Brain microvascular endothelial cell (primary cell): ENCODE measurements around the gene CPNE4.
A peak's percentile ranks its signal among the peaks of the same experiment; 100 is the strongest.

ENCODE experiments used
- DNase-seq: peaks from one replicate; pipeline ENCODE4 v3.0.0-alpha.2; 2020
- H3K27ac ChIP-seq: fragments of 250-450 bp; sonication (Bioruptor Pico); 2 replicates; pipeline ENCODE4 v1.5.1; 2020; ENCODE audit warnings: mild to moderate bottlenecking, moderate library complexity
- H3K27me3 ChIP-seq: fragments of 250-450 bp; sonication (Bioruptor Pico); replicated peaks from 2 replicates; pipeline ENCODE4 v1.5.1; 2020; ENCODE audit warnings: mild to moderate bottlenecking
- H3K36me3 ChIP-seq: fragments of 250-450 bp; sonication (Bioruptor Pico); replicated peaks from 2 replicates; pipeline ENCODE4 v1.5.1; 2020; ENCODE audit warnings: mild to moderate bottlenecking
- H3K4me3 ChIP-seq: 2 replicates; pipeline ENCODE4 v1.5.1; 2011; ENCODE audit warnings: low read depth, mild to moderate bottlenecking, control low read depth, low read length, moderate library complexity
- in situ Hi-C: cut with HindIII; loops from 2 replicates; pipeline ENCODE4 v1.10.0; 2017; ENCODE audit warnings: low sequenced_read_pairs, low pct_ligation_motif_present
- TF ChIP-seq, protein P1 (sequence below): IDR thresholded peaks from 2 replicates; pipeline ENCODE4 v1.5.1; 2011; ENCODE audit warnings: low read depth, mild to moderate bottlenecking, moderate library complexity, low read length, control low read depth, inconsistent platforms; ENCODE audit errors: missing control alignments

The CPNE4 gene

GRCh38 chr3:131960324-131960723 is 74.5 kb downstream of the CPNE4 start:
- Histone ChIP-seq H3K4me3 (no peak overlapping the region), H3K36me3 (no peaks in the 10 kb centered on the region), H3K27ac (no peak overlapping the region), H3K27me3 (no peaks in the 10 kb centered on the region)
- DNase-seq = peak; percentile 7
- TF ChIP-seq, protein P1, sequence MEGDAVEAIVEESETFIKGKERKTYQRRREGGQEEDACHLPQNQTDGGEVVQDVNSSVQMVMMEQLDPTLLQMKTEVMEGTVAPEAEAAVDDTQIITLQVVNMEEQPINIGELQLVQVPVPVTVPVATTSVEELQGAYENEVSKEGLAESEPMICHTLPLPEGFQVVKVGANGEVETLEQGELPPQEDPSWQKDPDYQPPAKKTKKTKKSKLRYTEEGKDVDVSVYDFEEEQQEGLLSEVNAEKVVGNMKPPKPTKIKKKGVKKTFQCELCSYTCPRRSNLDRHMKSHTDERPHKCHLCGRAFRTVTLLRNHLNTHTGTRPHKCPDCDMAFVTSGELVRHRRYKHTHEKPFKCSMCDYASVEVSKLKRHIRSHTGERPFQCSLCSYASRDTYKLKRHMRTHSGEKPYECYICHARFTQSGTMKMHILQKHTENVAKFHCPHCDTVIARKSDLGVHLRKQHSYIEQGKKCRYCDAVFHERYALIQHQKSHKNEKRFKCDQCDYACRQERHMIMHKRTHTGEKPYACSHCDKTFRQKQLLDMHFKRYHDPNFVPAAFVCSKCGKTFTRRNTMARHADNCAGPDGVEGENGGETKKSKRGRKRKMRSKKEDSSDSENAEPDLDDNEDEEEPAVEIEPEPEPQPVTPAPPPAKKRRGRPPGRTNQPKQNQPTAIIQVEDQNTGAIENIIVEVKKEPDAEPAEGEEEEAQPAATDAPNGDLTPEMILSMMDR = no peak
- in situ Hi-C loops = no loop called here

GRCh38 chr3:131957980-131958379 is 76.8 kb downstream of the CPNE4 start:
- no peak overlapping the region for H3K4me3 ChIP-seq
- no peaks in the 10 kb centered on the region for H3K27me3 ChIP-seq
- no peaks in the 10 kb centered on the region for H3K36me3 ChIP-seq
- no peak overlapping the region for H3K27ac ChIP-seq
- TF ChIP-seq, protein P1 = no peak
- no peak for DNase-seq
- in situ Hi-C loops = no loop called here

DNA sequence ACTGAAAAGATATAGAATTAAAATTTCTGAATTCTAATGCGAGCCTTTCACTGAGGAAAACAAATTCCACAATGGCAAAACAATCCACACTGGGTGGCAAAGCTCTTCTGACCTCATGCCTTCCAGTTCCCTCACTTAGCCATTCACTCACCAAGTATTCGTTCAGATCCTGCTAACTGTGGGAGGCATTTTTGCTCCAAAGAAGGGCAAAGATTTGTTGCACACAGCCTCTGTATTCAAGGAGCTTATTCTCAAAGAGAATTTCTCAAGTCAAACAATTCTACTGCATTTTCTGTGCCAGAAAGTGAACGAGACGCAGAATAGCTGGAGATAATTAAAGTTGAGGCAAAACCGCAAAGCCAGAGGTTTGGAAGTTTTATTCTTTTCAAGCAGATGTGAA is 77.3 kb downstream of the CPNE4 start:
- no peak for DNase-seq
- TF ChIP-seq, protein P1 = no peak
- H3K27me3 ChIP-seq = no peaks in the 10 kb centered on the region
- H3K4me3 ChIP-seq = no peak overlapping the region
- in situ Hi-C loops = no loop called here
- no peak overlapping the region for H3K27ac ChIP-seq
- H3K36me3 ChIP-seq = no peaks in the 10 kb centered on the region

DNA sequence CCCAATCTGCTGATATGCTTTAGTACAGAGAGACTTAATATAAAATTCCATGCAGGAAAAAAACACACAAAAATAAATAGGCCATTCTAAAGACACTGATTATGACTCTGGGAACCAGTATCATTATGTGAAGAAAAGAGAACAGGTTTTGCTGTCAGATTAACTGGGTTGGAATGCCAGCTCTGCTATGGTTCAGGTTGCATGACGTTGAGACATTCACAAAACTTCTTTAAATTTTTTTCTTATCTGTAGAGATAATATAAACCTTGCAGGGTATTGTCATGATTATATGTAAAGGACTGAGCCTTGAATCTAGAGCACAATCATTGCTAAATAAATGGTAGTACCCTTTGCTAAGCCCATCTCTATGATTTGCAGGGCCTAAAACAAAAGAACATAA is 86.0 kb downstream of the CPNE4 start:
- Histone ChIP-seq H3K4me3 (no peak overlapping the region), H3K27ac (no peak overlapping the region), H3K36me3 (no peaks in the 10 kb centered on the region), H3K27me3 (no peaks in the 10 kb centered on the region)
- TF ChIP-seq, protein P1 = no peak
- in situ Hi-C loops = no loop called here
- no peak for DNase-seq

GRCh38 chr3:131944676-131945075 is 90.1 kb downstream of the CPNE4 start:
- Histone ChIP-seq H3K4me3 (no peak overlapping the region), H3K27ac (no peak overlapping the region), H3K36me3 (no peaks in the 10 kb centered on the region), H3K27me3 (no peaks in the 10 kb centered on the region)
- in situ Hi-C loops = no loop called here
- DNase-seq = no peak
- TF ChIP-seq, protein P1 = no peak

GRCh38 chr3:131933665-131934064 is 101.1 kb downstream of the CPNE4 start:
- in situ Hi-C loops = no loop called here
- no peak for DNase-seq
- H3K27me3 ChIP-seq = no peaks in the 10 kb centered on the region
- H3K4me3 ChIP-seq = no peak overlapping the region
- no peak overlapping the region for H3K27ac ChIP-seq
- H3K36me3 ChIP-seq = no peaks in the 10 kb centered on the region
- TF ChIP-seq, protein P1 = no peak
